Measurements from ENCODE around the gene CALR3.
"Not testable (repeated sequence)": the region's sequence is repeated elsewhere in the genome, so short reads cannot be mapped to it uniquely, and the experiment has no call there.

Gene CALR3

GRCh38 chr19:16482745-16483144 lies 13.2 kb downstream of the CALR3 start:
- no peak for DNase-seq

- no peak for DNase-seq
Measured at GRCh38 chr19:16477311-16477710, 18.7 kb downstream of the CALR3 start.

- no peak for DNase-seq
Measured at GRCh38 chr19:16476401-16476800, 19.6 kb downstream of the CALR3 start.

- DNase-seq: no peak
Measured at GRCh38 chr19:16473875-16474392, 22.0 kb downstream of the CALR3 start.

GRCh38 chr19:16472992-16473391 lies 23.0 kb downstream of the CALR3 start:
- no peak for DNase-seq

- DNase-seq: not testable (repeated sequence)
Measured at GRCh38 chr19:16472559-16472899, 23.4 kb downstream of the CALR3 start.

GRCh38 chr19:16470911-16471811 lies 24.8 kb downstream of the CALR3 start:
- DNase-seq: peak; percentile 33

GRCh38 chr19:16470541-16470910 lies 25.4 kb downstream of the CALR3 start:
- no peak for DNase-seq

- no peak for DNase-seq
Measured at GRCh38 chr19:16467581-16467980, 28.4 kb downstream of the CALR3 start.

GRCh38 chr19:16466802-16467427 lies 29.1 kb downstream of the CALR3 start:
- not testable (repeated sequence) for DNase-seq

- no peak for DNase-seq
Measured at GRCh38 chr19:16465239-16465638, 30.7 kb downstream of the CALR3 start.

GRCh38 chr19:16463991-16464575 lies 31.9 kb downstream of the CALR3 start:
- DNase-seq: no peak

- no peak for DNase-seq
Measured at GRCh38 chr19:16463341-16463990, 32.5 kb downstream of the CALR3 start.

- no peak for DNase-seq
Measured at GRCh38 chr19:16462757-16463250, 33.2 kb downstream of the CALR3 start.

- DNase-seq: no peak
Measured at GRCh38 chr19:16461630-16462051, 34.3 kb downstream of the CALR3 start.

GRCh38 chr19:16460454-16460853 lies 35.5 kb downstream of the CALR3 start:
- DNase-seq: no peak

- DNase-seq: no peak
Measured at GRCh38 chr19:16459680-16460079, 36.3 kb downstream of the CALR3 start.

- DNase-seq: no peak
Measured at GRCh38 chr19:16458391-16459341, 37.3 kb downstream of the CALR3 start.

- DNase-seq: no peak
Measured at GRCh38 chr19:16457954-16458331, 38.0 kb downstream of the CALR3 start.

- no peak for DNase-seq
Measured at GRCh38 chr19:16457195-16457953, 38.6 kb downstream of the CALR3 start.

GRCh38 chr19:16456652-16457194 lies 39.2 kb downstream of the CALR3 start:
- no peak for DNase-seq

All from stimulated activated naive CD4-positive, alpha-beta T cell treated with Interleukin-2 at 50 U/mL for 16 hours (primary cell).